Choroid plexus epithelial cell (primary cell): ENCODE measurements around the gene PMM1.

Experiments used
- DNase-seq: peaks from one replicate; pipeline ENCODE4 v3.0.0-alpha.2; 2010; ENCODE audit warnings: low read depth
- H3K4me3 ChIP-seq: 2 replicates; pipeline ENCODE4 v1.5.1; 2011; ENCODE audit warnings: low read depth, mild to moderate bottlenecking, control low read depth, low read length, moderate library complexity
- CTCF ChIP-seq: conservative IDR thresholded peaks from 2 replicates; pipeline ENCODE4 v1.5.1; 2011; ENCODE audit warnings: low read depth, mild to moderate bottlenecking, control low read depth, inconsistent platforms, low read length, moderate library complexity

PMM1 gene

GRCh38 chr22:41608386-41608785, 18.7 kb upstream of the PMM1 start:
- no peak for DNase-seq
- TF ChIP-seq CTCF: no peak
- H3K4me3 ChIP-seq: no peak overlapping the region

- TF ChIP-seq CTCF: no peak
- no peak overlapping the region for H3K4me3 ChIP-seq
- no peak for DNase-seq
These were observed 14.3 kb upstream of the PMM1 start for GRCh38 chr22:41603873-41604332.

- no peak for DNase-seq
- no peak for TF ChIP-seq CTCF
- H3K4me3 ChIP-seq: no peak overlapping the region
These were observed 11.3 kb upstream of the PMM1 start for GRCh38 chr22:41600976-41601375.

- H3K4me3 ChIP-seq: no peak overlapping the region
- DNase-seq: no peak
- no peak for TF ChIP-seq CTCF
These were observed 9.4 kb upstream of the PMM1 start for GRCh38 chr22:41598891-41599635.

GRCh38 chr22:41598081-41598480, 8.4 kb upstream of the PMM1 start:
- DNase-seq: peak; percentile 87
- peak; percentile 16 for TF ChIP-seq CTCF

GRCh38 chr22:41597635-41597953, 8.0 kb upstream of the PMM1 start:
- DNase-seq: no peak
- TF ChIP-seq CTCF: no peak
- H3K4me3 ChIP-seq: no peak overlapping the region

More at GRCh38 chr22:41598081-41598480, 8.4 kb upstream of the PMM1 start:
- no peak overlapping the region for H3K4me3 ChIP-seq

GRCh38 chr22:41596776-41597634, 7.4 kb upstream of the PMM1 start:
- H3K4me3 ChIP-seq: no peak overlapping the region
- peak; percentile 87 for TF ChIP-seq CTCF
- DNase-seq: peak; percentile 64
